ENCODE measurements around the gene HNRNPA2B1. TPM values are rescaled to one million over a fixed set of nuclear protein-coding genes. Genes with fewer than 3 reads are reported as not detected.

Gene HNRNPA2B1
- total and polyA plus RNA-seq, 2 of the 8 experiments (the other 6 are each of a cell fraction or from before 2014, with no cell fraction given): 276 to 1,255 TPM

GRCh38 chr7:26227987-26228386 lies 27.4 kb upstream of the HNRNPA2B1 start:
- Histone ChIP-seq H3K9ac (replicated peaks in 1 of 4; ENCODE audit: extremely low read depth in 1 of 4, low read depth in 3 of 4, low read length in 3 of 4) (no peak overlapping the region), H3K36me3 (ENCODE audit: control insufficient read depth in 2 of 4, insufficient read depth in 4 of 4, low read length in 3 of 4) (no peaks in the 10 kb centered on the region), H4K5ac (ENCODE audit: insufficient read length, low read depth, low read length) (no peak overlapping the region), H3K4me2 (ENCODE audit: insufficient read depth in 1 of 2, low read depth in 2 of 2, low read length in 2 of 2) (no peak overlapping the region), H3K27me3 (replicated peaks in 1 of 4; ENCODE audit: control insufficient read depth in 3 of 4, extremely low read depth in 1 of 4, insufficient read depth in 3 of 4, low read length in 3 of 4) (no peaks in the 10 kb centered on the region), H2BK20ac (ENCODE audit: low read length) (no peak overlapping the region), H2BK12ac (ENCODE audit: low read depth, low read length) (no peak overlapping the region), H3K56ac (replicated peaks; ENCODE audit: insufficient read length, low read depth, low read length) (no peak overlapping the region), H3K9me3 (ENCODE audit: insufficient read depth in 2 of 2, low read depth in 1 of 2, low read length in 1 of 2) (peaks cover 0 to 6% of the 10 kb centered on the region in 2 experiments; a peak in 1 of 4 replicates), H2BK5ac (ENCODE audit: low read depth, low read length) (no peak overlapping the region), H3K79me2 (ENCODE audit: control insufficient read depth in 1 of 2, insufficient read depth in 2 of 2, low read length in 2 of 2) (no peaks in the 10 kb centered on the region), H4K8ac (ENCODE audit: extremely low read depth, insufficient read depth, low read length) (no peak overlapping the region), H2BK120ac (replicated peaks; ENCODE audit: low read depth, low read length) (no peak overlapping the region), H3K14ac (ENCODE audit: insufficient read length) (no peak overlapping the region), H2AFZ (ENCODE audit: low read length) (no peak overlapping the region), H3K27ac (ENCODE audit: low read depth, low read length) (no peak overlapping the region), H3K23ac (ENCODE audit: insufficient read length) (no peak overlapping the region), H4K20me1 (replicated peaks in 1 of 2; ENCODE audit: control insufficient read depth in 1 of 2, insufficient read depth in 2 of 2, low read length in 2 of 2) (no peaks in the 10 kb centered on the region), H4K91ac (replicated peaks; ENCODE audit: insufficient read length, low read length) (no peak overlapping the region), H3K4ac (replicated peaks; ENCODE audit: insufficient read length, low read depth, low read length) (no peak overlapping the region), H2AK5ac (ENCODE audit: low read depth, low read length) (no peak overlapping the region), H3K79me1 (ENCODE audit: low read depth, low read length) (no peaks in the 10 kb centered on the region), H3K23me2 (ENCODE audit: low read depth, low read length) (no peaks in the 10 kb centered on the region), H3K18ac (ENCODE audit: extremely low read depth, low read length) (no peak overlapping the region), H3K4me3 (ENCODE audit: extremely low read depth in 1 of 4, insufficient read depth in 2 of 4, low read depth in 3 of 4, low read length in 4 of 4) (no peak overlapping the region), H3K4me1 (replicated peaks in 1 of 4; ENCODE audit: control insufficient read depth in 3 of 4, insufficient read depth in 4 of 4, low read length in 3 of 4) (no peaks in the 10 kb centered on the region), H2BK15ac (ENCODE audit: low read length) (no peak overlapping the region)
- TF ChIP-seq FOSL1 (IDR thresholded peaks at IDR 0.05; ENCODE audit: insufficient read depth, low read depth, low read length): no peak
- TF ChIP-seq CBX8 (IDR thresholded peaks at IDR 0.05; ENCODE audit: borderline replicate concordance, low read depth, low read length): no peak
- 100% methylated on average over 2 of the region's 2 CpGs; no CpG with 5 or more reads in 1 of the 2 experiments for WGBS, 2 experiments (ENCODE audit: extremely low coverage in 1 of 2, insufficient coverage in 1 of 2, insufficient read length in 1 of 2, insufficient replicate concordance in 2 of 2, low coverage in 1 of 2, low lambda C conversion rate in 2 of 2, missing lambda C conversion rate in 1 of 2)
- POLR2A ChIA-PET (ENCODE audit: partially characterized antibody): interaction anchor here (0.8 to 2.7 kb wide), 5 partner anchors 10 to 35 kb away, joined by 3 to 14 read pairs (median 5); partner anchors contain the start of genes CBX3 and HNRNPA2B1
- DNase-seq (ENCODE audit: low read depth in 1 of 2, low spot score in 2 of 2) (no peak), FAIRE-seq (no peak)
- CTCF ChIA-PET (ENCODE audit: partially characterized antibody): interaction anchor here (0.7 to 1.1 kb wide), 2 partner anchors 142 to 334 kb away, joined by 3 to 4 read pairs; no protein-coding TSS in a partner anchor

Measured in H1 (cell line).